ELF-1 (cell line): Measurements from ENCODE around the gene SECTM1.
"Not testable (repeated sequence)": the region's sequence is repeated elsewhere in the genome, so short reads cannot be mapped to it uniquely, and the experiment has no call there.

Experiments
- DNase-seq: peaks from one replicate; pipeline ENCODE4 v3.0.0-alpha.2; 2016; ENCODE audit warnings: low read depth, low spot score

Gene SECTM1

DNA sequence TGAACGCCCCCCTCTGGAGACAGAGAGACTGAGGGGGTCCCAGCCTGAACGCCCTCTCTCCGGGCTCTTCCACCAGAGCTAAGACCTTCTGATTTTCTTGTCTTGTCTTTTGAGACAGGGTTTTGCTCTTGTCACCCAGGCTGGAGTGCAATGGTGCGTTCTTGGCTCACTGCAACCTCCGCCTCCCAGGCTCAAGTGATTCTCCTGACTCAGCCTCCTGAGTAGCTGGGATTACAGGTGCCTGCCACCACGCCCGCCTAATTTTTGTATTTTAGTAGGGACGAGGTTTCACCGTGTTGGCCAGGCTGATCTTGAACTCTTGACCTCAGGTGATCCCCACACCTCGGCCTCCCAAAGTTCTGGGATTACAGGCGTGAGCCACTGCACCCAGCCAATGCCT, 14.4 kb upstream of the SECTM1 start:
- not testable (repeated sequence) for DNase-seq

DNA sequence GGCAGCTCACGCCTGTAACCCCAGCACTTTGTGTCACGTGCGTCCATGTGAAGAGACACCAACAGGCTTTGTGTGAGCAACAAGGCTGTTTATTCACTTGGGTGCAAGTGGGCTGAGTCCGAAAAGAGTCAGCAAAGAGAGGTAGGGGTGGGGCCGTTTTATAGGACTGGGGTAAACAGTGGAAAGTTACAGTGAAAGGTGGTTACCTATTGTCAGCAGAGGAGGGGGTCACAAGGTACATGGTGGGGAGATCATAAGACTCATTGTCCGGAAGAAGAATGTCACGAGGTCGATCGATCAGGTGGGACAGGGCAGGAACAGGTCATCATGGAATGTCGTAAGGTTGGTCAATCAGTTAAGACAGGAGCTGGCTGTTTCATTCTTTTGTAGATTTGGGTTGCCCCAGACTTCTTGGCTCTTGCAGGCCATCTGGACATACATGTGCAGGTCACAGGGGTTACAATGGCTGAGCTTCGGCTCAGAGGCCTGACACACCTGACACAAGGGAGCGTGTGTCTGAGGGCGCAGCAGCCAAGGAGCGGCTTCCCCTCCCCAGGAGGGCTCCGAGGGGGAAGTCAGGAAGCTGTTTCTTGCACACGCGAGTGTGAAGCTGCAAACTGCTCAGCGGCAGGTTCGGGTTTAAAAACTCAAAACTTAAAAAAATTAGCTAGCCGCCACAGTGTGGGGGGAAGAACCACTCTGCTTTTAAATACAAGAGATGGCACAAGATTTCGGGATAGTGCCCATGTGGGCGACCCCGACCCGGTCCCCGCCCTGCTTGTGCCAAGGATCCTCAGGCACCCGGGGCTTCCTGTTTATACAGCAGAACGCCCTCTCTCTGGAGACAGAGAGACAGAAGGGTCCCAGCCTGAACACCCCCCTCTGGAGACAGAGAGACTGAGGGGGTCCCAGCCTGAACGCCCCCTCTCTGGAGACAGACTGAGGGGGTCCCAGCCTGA, 13.1 kb upstream of the SECTM1 start:
- no peak for DNase-seq

DNA sequence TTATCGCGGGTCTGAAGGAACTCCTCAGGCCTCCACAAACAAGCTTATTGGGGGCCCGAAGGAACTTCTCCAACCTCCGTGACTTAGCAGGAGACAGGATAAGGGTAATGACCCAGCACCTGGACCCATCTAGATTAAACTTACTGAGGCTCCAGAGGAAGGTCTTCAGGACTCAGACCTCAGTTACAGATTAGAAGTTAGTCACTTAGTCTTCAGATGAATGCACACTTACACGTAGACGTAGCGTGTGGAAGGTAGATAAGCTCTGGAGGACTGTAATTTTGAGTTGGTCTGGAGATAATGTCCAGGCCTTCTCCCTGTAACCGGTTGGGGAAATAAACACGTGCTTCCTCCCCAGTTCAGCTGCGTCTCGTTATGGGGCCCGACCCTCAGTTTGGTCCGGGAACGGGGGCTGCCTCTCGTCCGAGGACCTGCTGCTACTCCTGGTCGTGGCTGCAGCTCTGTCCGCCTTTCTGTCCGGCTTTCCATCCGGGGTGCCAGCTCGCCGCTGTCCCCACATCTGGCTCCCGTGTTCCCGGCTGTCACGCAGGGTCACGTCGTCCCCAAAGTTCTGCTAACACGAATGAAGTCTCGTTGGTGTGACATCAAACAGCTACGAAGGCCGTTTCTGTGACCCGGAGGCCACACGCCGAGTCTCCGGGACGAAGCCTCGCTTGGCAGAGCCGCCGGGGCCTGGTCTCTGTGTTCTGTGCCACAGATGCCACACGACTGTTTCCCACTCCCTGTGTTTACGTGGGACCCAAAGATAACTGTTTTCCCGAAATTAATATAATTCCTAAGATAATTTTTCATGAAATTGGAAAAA, 11.8 kb upstream of the SECTM1 start:
- no peak for DNase-seq

DNA sequence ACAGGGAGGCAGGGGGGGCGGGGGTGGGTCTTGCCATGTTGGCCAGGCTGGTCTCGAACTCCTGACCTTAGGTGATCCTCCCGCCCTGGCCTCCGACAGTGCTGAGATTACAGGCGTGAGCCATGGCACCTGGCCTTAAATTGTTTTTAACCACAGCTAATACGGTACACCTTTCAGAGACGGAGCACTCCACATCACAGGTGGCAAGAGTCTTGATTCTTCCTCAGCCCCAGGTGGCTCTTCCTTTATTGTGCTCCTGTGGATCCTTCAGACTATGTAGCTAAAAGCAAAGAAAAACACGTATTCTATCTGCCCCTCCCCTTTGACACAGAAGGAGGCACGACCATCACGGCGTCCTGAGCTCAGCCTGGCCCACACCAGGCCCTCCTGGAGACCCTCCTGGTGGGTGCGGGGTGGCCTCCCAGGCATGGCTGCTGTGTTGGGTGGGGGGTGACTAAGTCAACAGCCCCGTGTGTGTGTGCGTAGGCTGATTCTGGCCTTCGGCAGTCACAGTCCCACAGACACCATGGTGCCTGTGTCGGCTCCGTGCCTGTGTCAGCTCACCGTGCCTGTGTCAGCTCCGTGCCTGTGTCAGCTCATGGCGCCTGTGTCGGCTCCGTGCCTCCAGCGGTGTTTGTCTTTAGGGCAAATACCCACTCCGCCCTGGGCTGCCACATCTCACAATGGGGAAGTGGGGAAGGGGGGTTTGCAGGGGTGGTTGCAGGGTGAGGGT, 10.8 kb upstream of the SECTM1 start:
- DNase-seq: no peak

DNA sequence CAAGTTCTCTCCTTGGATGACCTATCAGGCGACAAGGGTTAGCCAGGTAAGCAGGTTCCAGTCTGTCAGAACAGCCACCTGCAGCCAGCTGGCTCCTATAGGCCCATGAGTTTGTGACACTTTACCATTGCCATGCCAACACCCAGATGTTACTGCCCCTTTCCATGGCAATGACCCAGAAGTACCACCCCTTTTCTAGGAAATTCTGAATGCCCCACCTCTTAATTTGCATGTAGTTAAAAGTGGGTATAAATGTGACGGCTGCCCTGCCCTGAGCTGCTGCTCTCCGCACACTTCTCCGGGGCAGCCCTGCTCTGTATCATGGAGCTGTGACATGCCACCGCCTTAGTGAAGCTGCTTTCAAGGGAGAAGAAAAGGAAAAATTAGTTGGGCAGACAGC, 10.0 kb upstream of the SECTM1 start:
- no peak for DNase-seq

DNA sequence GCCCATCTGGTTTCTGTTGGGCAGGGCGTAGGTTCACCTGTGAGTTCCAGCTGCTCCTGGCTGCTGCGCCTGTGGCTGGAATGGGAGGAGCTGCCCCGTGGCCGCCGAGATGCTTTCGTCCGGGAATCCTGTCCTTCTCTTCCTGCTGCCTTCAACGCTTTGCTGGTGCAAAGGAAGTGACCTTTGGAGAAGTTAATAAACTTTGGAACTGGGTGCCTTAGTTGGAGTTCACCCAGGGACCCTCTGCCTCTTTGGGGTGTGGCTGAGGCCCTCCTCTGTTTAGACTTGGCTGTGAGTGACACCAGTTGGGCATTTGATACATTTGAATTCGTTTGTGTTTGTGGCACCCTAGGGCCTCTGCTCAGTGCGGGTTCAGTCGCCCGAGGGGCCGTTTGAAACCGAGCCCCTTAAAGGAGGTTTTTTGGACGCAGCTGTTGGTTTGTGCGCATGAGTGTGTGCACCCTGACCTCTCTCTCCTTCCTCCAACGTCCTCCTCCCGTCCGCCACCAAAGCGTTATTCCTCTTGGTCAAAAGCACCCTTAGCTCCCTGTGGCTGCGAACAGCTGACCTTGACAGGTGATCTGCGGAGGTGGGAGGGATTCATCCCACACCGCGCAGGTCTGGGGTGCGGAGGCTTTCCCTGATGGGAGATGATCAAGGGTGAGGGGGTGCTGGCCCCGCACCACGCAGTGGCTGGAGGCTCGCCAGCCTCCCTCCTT, 9.0 kb upstream of the SECTM1 start:
- no peak for DNase-seq

DNA sequence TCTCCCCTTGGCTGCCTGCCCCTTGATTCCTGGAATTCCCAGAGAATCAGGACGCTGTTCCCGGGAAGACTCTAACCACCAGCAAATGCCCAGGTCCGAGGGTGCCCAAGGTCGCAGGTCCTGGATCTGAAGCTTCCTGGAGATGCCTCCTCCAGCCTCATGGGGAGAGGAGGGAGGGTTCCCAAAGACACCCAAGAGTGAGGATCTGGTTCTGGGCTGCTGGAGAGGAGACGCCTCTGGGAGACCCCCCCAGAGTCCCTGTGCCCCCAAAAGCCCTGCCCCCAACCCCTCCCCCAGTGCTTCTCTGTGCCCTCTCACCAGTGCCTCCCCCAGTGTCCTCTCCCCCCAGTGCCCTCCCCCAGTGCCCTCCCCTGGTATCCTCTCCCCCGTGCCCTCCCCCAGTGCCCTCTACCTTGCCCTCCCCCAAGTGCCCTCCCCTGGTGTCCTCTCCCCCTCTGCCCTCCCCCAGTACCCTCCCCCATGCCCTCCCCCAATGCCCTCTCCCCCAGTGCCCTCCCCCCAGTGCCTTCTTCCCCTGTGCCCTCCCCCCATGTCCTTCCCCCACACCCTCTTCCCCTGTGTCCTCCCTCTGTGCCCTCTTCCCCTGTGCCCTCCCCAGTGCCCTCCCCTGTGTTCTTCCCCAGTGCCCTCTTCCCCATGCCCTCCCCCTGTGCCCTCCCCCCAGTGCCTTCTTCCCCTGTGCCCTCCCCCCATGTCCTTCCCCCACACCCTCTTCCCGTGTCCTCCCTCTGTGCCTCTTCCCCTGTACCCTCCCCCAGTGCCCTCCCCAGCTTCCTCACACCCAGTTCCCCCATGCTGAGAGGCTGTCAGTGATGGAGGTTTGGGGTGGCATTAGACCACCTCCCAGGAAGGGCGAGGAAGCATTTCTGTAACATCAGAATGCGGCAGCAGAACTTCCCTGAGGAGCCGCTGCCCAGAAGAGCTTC, 6.3 kb upstream of the SECTM1 start:
- DNase-seq: no peak

DNA sequence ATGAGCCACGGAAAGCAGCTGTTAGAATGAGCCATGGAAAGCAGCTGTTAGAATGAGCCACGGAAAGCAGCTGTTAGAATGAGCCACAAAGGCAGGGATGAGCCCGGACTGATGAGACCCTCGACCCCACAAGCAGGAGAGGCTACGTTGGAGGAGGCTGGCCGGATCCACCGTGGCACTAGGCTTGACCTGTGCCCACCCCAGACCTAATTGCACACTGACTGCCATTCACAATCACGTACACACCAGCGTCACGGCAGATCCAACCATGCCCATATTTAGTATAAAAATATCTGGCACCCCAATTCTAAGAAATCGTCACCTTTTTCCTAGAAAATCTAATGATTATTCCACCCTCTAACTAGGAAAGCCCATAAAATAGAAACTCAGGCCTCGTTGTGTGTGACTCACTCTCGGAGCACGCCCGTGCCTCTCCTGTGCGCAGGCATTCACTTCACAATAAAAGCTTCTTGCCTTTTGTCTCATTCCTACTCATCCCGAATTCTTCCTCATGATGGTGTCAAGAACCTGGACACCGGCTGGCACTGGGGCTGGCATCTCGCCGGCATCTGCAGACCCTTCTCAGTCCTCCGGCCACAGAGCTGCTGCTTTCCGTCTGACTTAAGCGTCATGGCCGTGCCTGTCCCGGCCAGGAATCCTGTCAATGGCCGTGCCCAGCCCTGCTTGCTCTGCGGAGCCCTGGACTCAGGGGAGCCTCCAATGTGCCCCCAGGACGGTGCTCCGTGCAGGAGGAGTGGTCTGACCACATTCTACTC, 5.5 kb upstream of the SECTM1 start:
- peak; percentile 84 for DNase-seq

DNA sequence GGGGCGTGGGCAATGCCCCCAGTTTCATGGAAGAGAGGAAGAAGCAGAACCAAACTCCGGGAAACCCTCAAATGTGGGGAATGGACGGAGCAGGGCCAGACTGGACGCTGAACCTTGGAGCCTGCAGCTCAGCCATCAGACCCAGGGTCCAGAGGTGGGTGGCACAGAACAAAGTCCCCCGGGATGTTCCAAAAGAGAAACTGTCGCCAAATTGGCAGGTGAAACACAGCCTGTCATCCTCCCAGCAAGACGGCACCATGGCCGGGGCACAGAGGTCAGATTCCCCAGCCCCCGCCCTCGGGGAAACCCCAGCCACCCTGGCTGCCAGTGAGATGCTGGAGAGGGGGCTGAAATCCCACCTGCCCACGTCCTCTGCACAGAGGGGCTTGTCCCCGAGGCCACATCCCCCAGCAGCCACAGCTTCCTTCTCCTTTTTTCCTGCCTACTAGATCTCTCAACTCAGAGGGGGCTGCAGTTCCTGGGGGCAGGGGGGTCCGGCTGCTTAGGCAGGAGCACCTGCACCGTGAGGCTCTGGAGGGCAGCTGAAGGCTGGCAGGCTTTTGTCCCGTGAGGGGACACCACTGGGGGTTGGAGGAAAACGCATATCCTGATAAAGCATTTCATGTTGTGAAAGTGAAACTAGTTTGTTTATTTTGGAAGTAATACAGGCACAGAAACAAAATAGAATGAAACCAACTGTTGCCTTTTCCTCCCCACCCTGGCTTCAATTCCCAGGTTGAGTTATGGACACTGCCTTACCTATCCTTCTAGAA, 1.2 kb upstream of the SECTM1 start:
- DNase-seq: no peak

DNA sequence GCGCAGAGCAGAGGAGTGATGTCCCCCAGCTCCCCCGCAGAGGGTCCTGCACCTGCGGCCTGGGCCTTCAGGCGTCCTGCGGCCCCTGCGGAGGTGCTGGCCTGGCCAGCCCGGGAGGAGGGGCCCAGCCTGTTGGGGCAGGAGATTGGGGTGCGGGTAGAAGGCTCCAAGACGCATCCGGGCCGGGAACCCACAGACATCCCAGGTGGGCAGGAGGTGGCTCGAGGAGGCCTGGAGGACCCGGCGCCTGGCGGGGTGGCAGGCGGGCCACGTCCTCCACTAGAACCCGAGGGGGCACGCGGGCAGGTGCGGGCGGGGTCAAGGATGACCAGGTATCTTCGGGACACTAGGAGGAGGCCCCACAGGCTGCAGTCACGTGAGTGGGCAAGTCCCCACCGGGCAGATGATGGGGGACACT, 647 bp upstream of the SECTM1 start:
- DNase-seq: no peak

DNA sequence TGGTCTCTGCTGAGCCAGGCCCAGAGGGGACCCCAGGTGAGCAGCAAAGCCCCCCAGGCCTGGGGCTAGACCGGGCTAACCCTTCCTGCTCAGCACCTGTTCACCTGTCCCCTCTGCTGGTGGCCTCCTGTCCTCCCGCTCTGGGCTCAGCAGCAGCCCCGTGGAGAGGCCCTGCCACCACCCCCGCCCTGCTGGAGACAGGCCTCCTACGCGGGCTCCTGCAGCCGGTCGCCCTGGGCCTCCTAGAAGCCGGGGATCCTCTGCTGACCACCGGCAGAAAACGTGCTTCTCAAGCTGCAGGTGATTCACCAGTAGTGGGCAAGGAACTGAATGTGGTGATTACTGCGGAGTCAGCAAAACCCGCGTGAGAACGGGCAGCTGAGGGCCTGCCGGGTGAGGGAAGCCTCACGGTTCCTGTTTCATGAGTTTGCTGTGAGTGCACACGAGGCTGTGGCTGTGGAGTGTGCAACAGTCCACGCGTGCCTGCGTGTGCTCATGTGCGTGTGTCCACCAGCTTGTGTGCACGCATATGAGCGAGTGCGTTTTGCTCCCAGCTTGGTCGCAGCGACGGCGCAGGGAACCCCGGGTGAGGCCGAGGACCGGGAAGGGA, 792 bp downstream of the SECTM1 start:
- DNase-seq: no peak

DNA sequence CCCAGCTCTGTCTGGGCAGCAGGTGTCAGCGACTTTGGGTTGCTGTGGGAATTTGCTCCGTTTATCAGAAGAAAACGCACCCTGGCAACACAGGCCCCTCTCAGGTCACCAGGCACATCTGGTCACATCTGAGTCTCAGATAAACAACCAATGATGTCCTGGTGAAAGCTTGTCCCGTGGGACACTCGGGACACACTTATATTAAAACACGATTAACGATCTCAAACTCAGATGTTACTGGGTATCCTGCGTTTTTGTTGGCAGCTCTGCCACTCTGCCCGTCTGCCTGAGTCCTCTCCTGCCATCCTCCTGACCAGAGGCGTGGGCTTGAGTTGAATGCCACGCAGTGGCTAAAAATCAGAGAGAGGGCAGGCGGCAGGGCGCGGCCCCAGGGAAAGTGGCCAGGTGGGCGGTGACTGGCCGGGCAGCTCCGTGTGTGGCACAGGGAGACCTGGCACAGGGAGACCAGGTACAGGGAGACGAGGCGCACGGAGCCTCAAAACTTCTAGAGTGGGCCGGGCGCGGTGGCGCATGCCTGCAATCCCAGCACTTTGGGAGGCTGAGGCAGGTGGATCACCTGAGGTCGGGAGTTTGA, 2.1 kb downstream of the SECTM1 start:
- DNase-seq: no peak

DNA sequence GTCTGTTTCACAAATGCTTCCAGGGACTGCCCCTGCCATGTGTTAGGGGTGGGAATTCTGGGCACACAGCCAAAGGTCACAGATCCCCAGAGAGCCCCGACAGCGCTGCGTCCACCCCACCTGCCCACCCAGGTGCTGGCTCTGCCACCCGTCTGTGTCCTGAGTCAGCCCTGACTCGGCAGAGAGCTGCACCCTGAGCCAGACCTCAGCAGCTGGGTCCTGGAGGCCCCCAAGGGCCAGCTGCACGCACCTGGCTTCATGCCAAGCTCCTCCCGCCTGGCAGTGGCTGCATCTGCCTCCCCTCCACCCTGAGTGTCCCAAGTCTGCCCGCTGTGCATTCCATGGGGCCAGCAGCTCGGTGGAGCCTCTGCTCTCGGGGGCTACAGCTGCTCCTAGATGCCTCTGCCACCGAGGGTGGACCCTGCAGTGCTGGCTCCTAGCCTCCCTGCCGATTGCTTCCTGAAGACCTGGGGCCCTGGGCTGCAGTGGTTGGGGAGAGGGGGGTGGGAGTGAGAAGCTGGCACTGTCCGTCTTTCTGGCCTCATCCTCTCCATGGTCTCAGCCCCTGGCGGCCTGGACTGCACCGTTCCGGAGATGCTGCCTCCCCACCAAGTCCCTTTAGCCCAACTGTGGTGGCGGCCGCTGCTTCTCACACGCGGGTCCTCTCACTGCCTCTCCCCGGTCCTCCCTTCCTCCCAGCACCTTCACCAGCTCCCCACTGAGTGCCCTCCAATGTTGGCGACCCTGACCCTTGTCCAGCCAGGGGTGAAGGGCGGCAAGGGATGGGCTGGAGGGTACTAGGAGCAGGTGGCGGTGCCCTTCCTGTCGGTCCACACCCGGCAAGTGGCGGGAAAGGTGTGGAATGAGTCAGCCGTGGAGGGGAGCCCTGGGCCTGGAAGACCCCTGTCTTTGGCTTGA, 3.0 kb downstream of the SECTM1 start:
- no peak for DNase-seq

DNA sequence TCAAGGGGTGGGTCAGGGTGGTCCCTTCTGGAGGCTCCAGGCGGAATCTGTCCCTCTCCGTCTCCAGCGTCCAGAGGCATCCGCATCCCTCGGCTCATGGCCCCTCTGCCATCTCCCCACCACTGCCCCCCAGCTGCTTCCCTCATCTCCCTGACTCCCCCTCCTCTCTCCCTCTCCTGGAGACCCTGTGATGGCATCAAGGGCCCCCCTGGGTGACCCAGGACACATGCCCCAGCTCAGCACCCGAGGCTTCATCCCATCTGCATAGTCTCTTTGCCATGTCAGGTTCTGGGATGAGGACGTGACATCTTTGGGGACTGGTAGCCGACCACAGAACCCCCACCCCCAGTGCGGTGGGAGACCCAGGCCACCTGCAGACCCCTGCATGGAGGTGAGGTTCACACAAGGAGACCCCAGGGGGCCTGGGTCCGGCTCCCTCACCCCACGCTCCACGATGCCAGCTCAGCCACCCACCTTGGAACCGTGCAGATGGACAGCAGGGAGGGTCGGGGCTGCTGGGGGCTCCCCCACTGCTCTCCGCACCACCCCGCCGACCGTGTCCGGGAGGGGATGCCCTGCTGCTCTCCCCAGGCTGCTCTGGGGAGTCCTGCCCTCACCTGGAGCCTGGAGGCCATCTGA, 3.8 kb downstream of the SECTM1 start:
- no peak for DNase-seq

DNA sequence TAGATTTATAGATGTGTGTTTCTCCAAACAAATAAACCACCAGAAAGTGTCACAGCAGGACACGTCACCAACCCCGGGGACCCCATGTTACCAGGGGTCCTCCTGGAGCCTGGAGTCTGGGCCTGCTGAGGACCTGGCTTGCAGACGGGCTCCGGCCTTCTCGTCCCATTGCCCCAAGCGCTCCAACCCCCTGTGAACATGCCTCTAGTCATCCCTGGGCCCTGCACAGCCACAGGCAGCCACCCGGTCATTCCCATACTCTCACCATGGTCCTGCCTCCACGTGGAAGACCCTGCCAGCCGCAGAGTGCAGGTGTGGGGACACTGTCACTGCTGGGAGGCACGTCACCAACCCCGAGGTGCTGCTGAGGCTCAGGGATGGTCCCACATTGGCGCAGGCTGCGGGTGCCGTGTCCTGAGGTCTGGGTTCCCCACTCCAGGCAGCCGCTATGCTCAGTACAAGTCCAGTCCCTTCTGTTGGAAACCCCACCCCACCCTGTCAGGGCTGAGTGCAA, 4.5 kb downstream of the SECTM1 start:
- no peak for DNase-seq
